ENCODE data around the gene MAP7D1. TPM values are rescaled to one million over a fixed set of nuclear protein-coding genes. Genes with fewer than 3 reads are reported as not detected.

MAP7D1 gene
- total RNA-seq, 4 donors from 2014 or later, result 147 to 243 (median 172) TPM

DNA sequence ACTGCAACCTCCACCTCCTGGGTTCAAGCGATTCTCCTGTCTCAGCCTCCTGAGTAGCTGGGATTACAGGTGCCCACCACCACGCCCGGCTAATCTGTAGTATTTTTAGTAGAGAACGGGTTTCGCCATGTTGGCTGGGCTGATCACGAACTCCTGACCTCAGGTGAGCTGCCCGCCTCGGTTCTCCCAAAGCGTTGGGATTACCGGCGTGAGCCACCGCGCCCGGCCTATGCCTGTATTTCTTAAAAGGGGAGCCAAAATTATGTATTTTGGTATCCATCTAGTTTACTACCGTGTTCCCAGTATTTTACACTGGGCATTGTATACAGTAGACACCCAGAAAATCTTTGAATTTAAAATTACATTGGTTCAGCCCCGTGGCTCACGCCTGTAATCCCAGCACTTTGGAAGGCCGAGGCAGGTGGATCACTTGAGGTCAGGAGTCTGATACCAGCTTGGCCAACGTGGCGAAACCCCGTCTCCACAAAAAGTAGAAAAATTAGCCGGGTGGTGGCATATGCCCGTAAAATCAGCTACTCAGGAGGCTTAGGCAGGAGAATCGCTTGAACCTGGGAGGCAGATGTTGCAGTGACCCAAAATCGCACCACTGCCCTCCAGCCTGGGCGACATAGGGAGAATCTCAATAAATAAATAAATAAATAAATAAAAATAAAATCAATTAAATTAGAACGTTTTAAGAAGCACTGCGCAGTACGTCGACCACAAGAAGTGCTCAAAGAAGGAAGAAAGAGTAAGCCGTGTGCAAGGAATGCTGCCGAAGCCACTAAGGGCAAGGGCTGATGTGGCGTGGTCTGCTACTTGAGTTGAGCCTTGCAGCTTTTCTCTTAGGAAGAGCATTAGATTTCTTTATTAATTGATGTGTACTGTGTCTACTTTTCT is 66.8 kb downstream of the MAP7D1 start:
- WGBS, 2 donors (ENCODE audit: low coverage in 1 of 2), result 60 to 81% methylated on average over 16 to 25 of the region's 33 CpGs
- H3K4me3 ChIP-seq, result peak overlapping the region; percentile 55 to 85

DNA sequence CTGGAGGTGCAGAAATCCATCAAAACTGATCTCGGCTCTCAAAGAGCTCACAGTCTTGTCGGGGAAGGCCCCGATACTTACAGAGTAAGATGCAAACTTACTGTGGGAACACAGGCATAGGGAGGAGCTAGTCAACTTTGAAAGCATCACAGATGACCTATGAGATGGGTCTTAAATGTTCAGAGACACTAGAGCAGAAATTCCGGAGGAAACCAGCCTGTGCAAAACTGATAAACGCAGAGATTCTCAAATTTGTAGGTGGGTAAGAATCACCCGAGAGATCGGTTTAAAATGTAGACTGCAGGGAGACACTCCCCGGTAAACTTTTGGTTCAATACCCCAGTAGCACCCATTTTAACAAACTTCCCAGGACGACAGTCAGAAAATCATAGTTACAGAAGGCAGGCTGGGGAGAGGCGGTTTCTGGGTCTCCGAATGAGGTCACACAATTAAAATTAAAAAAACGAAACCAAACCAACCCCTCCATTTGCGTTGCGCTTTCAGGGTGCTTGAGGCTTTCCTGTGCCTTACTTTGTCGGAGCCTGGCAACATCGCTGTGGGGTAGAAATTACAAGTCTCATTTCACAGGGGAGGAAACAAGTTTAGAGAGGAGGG is 67.5 kb downstream of the MAP7D1 start:
- Histone ChIP-seq H3K27me3 (no peaks in the 10 kb centered on the region), H3K9me3 (no peaks in the 10 kb centered on the region), H3K27ac (peak overlapping the region; percentile 93 to 100 (median 97)), H3K4me3 (peak overlapping the region; percentile 55 to 85), H3K4me1 (peaks cover 4 to 48% (median 22%) of the 10 kb centered on the region in 3 donors), H3K36me3 (peaks cover 0 to 18% of the 10 kb centered on the region in 2 donors)
- 0 to 2% methylated on average over 8 to 16 of the region's 16 CpGs for WGBS, 2 donors (ENCODE audit: low coverage in 1 of 2)
- peak; percentile 1 for ATAC-seq
- TF ChIP-seq, protein P1, sequence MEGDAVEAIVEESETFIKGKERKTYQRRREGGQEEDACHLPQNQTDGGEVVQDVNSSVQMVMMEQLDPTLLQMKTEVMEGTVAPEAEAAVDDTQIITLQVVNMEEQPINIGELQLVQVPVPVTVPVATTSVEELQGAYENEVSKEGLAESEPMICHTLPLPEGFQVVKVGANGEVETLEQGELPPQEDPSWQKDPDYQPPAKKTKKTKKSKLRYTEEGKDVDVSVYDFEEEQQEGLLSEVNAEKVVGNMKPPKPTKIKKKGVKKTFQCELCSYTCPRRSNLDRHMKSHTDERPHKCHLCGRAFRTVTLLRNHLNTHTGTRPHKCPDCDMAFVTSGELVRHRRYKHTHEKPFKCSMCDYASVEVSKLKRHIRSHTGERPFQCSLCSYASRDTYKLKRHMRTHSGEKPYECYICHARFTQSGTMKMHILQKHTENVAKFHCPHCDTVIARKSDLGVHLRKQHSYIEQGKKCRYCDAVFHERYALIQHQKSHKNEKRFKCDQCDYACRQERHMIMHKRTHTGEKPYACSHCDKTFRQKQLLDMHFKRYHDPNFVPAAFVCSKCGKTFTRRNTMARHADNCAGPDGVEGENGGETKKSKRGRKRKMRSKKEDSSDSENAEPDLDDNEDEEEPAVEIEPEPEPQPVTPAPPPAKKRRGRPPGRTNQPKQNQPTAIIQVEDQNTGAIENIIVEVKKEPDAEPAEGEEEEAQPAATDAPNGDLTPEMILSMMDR (IDR thresholded peaks at IDR 0.05), result peak in 1 of 4 experiments; percentile 5
- TF ChIP-seq POLR2A (IDR thresholded peaks at IDR 0.05), result no peak

More for the DNA sequence above, 66.8 kb downstream of the MAP7D1 start:
- peak overlapping the region; percentile 93 to 100 (median 97) for H3K27ac ChIP-seq
- TF ChIP-seq POLR2AphosphoS5 (IDR thresholded peaks at IDR 0.05) (no peak), EP300 (IDR thresholded peaks at IDR 0.05) (no peak)
- TF ChIP-seq, protein P1 (IDR thresholded peaks at IDR 0.05), result no peak
- peaks cover 0 to 10% of the 10 kb centered on the region in 2 donors for H3K36me3 ChIP-seq
- ATAC-seq, result no peak
- no peaks in the 10 kb centered on the region for H3K9me3 ChIP-seq
- no peaks in the 10 kb centered on the region for H3K27me3 ChIP-seq
- H3K4me1 ChIP-seq, result peaks cover 4 to 40% (median 22%) of the 10 kb centered on the region in 3 donors

DNA sequence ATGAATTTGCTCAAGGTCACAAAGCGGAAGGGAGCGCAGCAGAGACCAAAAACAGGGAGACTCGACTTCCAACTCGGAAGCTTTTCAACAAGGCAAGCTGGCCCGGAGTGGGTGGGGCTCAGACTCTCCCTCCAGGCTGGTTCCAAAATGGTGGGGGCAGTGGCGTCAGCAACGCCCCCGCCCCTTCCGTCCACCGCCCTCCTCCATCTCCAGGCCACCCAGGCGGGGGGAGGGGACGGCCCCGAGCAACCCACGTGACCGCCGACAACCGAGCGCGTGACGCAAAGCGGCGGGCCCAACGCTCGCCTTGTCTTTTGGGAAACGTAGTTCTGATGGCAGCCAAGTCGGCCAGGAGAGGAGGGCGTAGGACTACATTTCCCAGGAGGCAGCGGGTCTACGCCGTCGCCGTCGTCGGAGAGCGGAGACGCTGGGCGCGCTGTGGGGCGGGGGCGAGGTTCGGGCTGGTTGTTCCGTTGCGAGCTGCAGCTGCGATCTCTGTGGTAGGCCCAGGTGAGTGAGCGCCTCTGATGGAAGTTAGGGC is 68.1 kb downstream of the MAP7D1 start, which contains the start of gene THRAP3:
Gene THRAP3 (plus strand): TSS at position 448 of the 541 bp plus-strand sequence. CDS start 58,121 bp downstream, outside the sequence.
- H3K27ac ChIP-seq, result peak within 1 kb of the TSS; percentile 95 to 100 (median 97)
- peak within 1 kb of the TSS; percentile 59 to 85 for H3K4me3 ChIP-seq
- peak; percentile 98 for ATAC-seq
- no peaks in the 10 kb centered on the region for H3K9me3 ChIP-seq
- TF ChIP-seq, protein P1 (IDR thresholded peaks at IDR 0.05), result no peak
- peak; percentile 18 for TF ChIP-seq EP300 (IDR thresholded peaks at IDR 0.05)
- TF ChIP-seq POLR2AphosphoS5 (IDR thresholded peaks at IDR 0.05), result peak; percentile 98
- peak; percentile 93 to 95 for TF ChIP-seq POLR2A (IDR thresholded peaks at IDR 0.05)
- 0% methylated on average over 1 of the region's 45 CpGs; no CpG with 5 or more reads in 1 of the 2 donors for WGBS, 2 donors (ENCODE audit: low coverage in 1 of 2)
- H3K36me3 ChIP-seq, result peaks cover 0 to 24% of the 10 kb centered on the region in 2 donors
- peaks cover 4 to 54% (median 22%) of the 10 kb centered on the region in 3 donors for H3K4me1 ChIP-seq
- no peaks in the 10 kb centered on the region for H3K27me3 ChIP-seq

DNA sequence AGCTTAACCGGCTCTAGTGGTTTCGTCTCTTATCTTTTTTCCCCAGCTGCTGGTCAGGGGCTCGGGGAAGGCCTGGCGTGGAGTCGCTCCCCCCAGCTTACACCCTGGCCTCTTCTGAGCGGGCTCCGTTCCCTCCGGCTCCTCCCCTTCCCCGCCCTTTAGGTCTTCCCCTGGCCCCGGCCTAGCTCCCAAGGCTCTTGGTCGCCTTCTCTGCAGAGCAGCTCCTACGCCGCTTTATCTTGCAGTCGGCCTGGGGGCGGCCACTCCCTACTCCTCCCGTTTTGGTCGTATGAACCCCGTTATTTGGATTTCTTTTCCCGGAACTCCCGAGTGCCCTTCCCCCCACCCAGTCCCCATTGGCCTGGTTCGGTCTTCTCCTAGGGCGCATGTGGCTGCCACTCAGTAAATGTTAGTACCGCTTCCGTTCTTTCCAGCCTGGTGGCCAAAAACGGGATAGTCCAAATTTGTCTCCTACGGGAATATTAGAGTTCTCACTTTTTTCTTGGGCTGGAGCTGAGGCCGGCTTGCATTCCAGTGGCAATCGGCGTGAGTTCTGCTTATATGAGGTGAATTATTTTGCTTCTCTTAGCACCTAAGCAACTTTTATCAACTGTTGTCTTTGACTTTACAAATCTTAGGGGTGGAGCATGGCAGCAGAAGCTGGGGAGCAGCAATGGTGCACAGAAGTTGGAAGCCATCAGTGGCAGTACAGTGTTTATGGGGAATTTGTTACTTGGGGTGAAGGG is 68.8 kb downstream of the MAP7D1 start:
- Histone ChIP-seq H3K4me1 (peaks cover 4 to 60% (median 22%) of the 10 kb centered on the region in 3 donors), H3K4me3 (peak overlapping the region; percentile 59 to 85), H3K9me3 (no peaks in the 10 kb centered on the region), H3K27ac (peak overlapping the region; percentile 78 to 100 (median 96)), H3K27me3 (no peaks in the 10 kb centered on the region), H3K36me3 (peaks cover 0 to 27% of the 10 kb centered on the region in 2 donors)
- peak; percentile 81 for ATAC-seq
- TF ChIP-seq, protein P1 (IDR thresholded peaks at IDR 0.05), result peak; percentile 20 to 82 (median 52)
- TF ChIP-seq EP300 (IDR thresholded peaks at IDR 0.05), result no peak
- TF ChIP-seq POLR2AphosphoS5 (IDR thresholded peaks at IDR 0.05), result peak; percentile 49
- 0% methylated on average over 7 to 23 of the region's 29 CpGs for WGBS, 2 donors (ENCODE audit: low coverage in 1 of 2)

Data from gastroesophageal sphincter (tissue), 4 donors.